HEK293 (cell line): ENCODE measurements around the gene KIAA0513.
A peak's percentile ranks its signal among the peaks of the same experiment; 100 is the strongest.

ENCODE experiments used
- CTCF ChIA-PET: fragments of 350-600 bp; formaldehyde crosslinking; extraction: SDS; loops from one replicate; lab custom pipeline; 2021; ENCODE audit warnings: antibody characterized with exemption; lab: Yijun Ruan, JAX
- POLR2A ChIA-PET: fragments of 300-600 bp; formaldehyde crosslinking; extraction: SDS; loops from one replicate; lab custom pipeline; 2020; ENCODE audit warnings: antibody characterized with exemption, inconsistent platforms; lab: Yijun Ruan, JAX
- H3K27ac ChIP-seq: fragments of 200-500 bp; sonication (Bioruptor generic); 2 replicates; pipeline ENCODE4 v1.5.1; 2014; ENCODE audit warnings: low read depth, low read length, control low read depth, inconsistent platforms; ENCODE audit errors: extremely low read depth
- H3K36me3 ChIP-seq, 2 experiments: fragments of 200-500 bp in 1 of 2; sonication (Bioruptor generic) in 1 of 2; 1 replicate in 1 of 2; 2 replicates in 1 of 2; pipeline ENCODE4 v1.5.1; 2014 to 2017; ENCODE audit warnings: inconsistent platforms in 2 of 2, low read length in 2 of 2; ENCODE audit not compliant: control insufficient read depth in 2 of 2, insufficient read depth in 1 of 2
- H3K4me1 ChIP-seq: fragments of 200-500 bp; sonication (Bioruptor generic); 2 replicates; pipeline ENCODE4 v1.5.1; 2014; ENCODE audit warnings: mild to moderate bottlenecking, low read length, inconsistent platforms; ENCODE audit not compliant: control insufficient read depth, insufficient read depth
- H3K4me3 ChIP-seq: 2 replicates; pipeline ENCODE4 v1.5.1; 2011; ENCODE audit warnings: low read depth, mild to moderate bottlenecking, control low read depth, low read length, moderate library complexity
- H3K9me3 ChIP-seq: fragments of 200-500 bp; sonication (Bioruptor generic); 2 replicates; pipeline ENCODE4 v1.5.1; 2014; ENCODE audit warnings: low read depth, low read length, inconsistent platforms; ENCODE audit not compliant: control insufficient read depth, insufficient read depth
- ELK4 ChIP-seq: IDR thresholded peaks from 2 replicates; pipeline ENCODE4 v1.6.1; 2011; ENCODE audit warnings: mild to moderate bottlenecking, low read depth, low read length, borderline replicate concordance
- GLIS1 ChIP-seq: fragments of 450-650 bp; formaldehyde crosslinking; IDR thresholded peaks from 2 replicates; pipeline ENCODE4 v1.5.1; 2016; ENCODE audit warnings: missing biosample characterization, missing genetic modification characterization
- KLF1 ChIP-seq: fragments of 450-650 bp; formaldehyde crosslinking; IDR thresholded peaks from 2 replicates; pipeline ENCODE4 v1.5.1; 2016; ENCODE audit warnings: missing biosample characterization, missing genetic modification characterization
- OVOL3 ChIP-seq: fragments of 450-650 bp; formaldehyde crosslinking; IDR thresholded peaks from 2 replicates; pipeline ENCODE4 v1.5.1; 2016; ENCODE audit warnings: missing biosample characterization, missing genetic modification characterization
- PRDM1 ChIP-seq: fragments of 450-650 bp; formaldehyde crosslinking; IDR thresholded peaks from 2 replicates; pipeline ENCODE4; 2016; ENCODE audit warnings: missing biosample characterization, missing genetic modification characterization
- WT1 ChIP-seq: fragments of 450-650 bp; formaldehyde crosslinking; IDR thresholded peaks from 2 replicates; pipeline ENCODE4 v1.5.1; 2016; ENCODE audit warnings: missing biosample characterization, missing genetic modification characterization
- ZNF138 ChIP-seq: fragments of 450-650 bp; formaldehyde crosslinking; IDR thresholded peaks from 2 replicates; pipeline ENCODE4 v1.5.1; 2016; ENCODE audit warnings: missing biosample characterization, missing genetic modification characterization, borderline replicate concordance
- ZNF146 ChIP-seq: fragments of 450-650 bp; formaldehyde crosslinking; IDR thresholded peaks from 2 replicates; pipeline ENCODE4 v1.5.1; 2016; ENCODE audit warnings: missing biosample characterization, missing genetic modification characterization
- ZNF148 ChIP-seq: fragments of 450-650 bp; formaldehyde crosslinking; IDR thresholded peaks from 2 replicates; pipeline ENCODE4 v1.5.0; 2017; ENCODE audit warnings: missing biosample characterization, missing genetic modification characterization, borderline replicate concordance
- ZNF157 ChIP-seq: fragments of 450-650 bp; formaldehyde crosslinking; IDR thresholded peaks from 2 replicates; pipeline ENCODE4 v1.5.1; 2016; ENCODE audit warnings: missing biosample characterization, missing genetic modification characterization
- ZNF169 ChIP-seq: fragments of 450-650 bp; formaldehyde crosslinking; IDR thresholded peaks from 2 replicates; pipeline ENCODE4 v1.5.1; 2016; ENCODE audit warnings: missing biosample characterization, missing genetic modification characterization
- ZNF311 ChIP-seq: fragments of 450-650 bp; formaldehyde crosslinking; IDR thresholded peaks from 2 replicates; pipeline ENCODE4 v1.5.1; 2017; ENCODE audit warnings: missing biosample characterization, missing genetic modification characterization, borderline replicate concordance
- ZNF324 ChIP-seq: fragments of 450-650 bp; formaldehyde crosslinking; IDR thresholded peaks from 2 replicates; pipeline ENCODE4 v1.5.1; 2016; ENCODE audit warnings: missing biosample characterization, missing genetic modification characterization
- ZNF366 ChIP-seq: fragments of 450-650 bp; formaldehyde crosslinking; conservative IDR thresholded peaks from 2 replicates; pipeline ENCODE4 v1.5.1; 2016; ENCODE audit warnings: missing biosample characterization, missing genetic modification characterization
- ZNF623 ChIP-seq: fragments of 450-650 bp; formaldehyde crosslinking; IDR thresholded peaks from 2 replicates; pipeline ENCODE4 v1.5.1; 2016; ENCODE audit warnings: missing biosample characterization, missing genetic modification characterization
- ZNF645 ChIP-seq: fragments of 450-650 bp; formaldehyde crosslinking; IDR thresholded peaks from 2 replicates; pipeline ENCODE4; 2016; ENCODE audit warnings: missing biosample characterization, missing genetic modification characterization
- ZSCAN4 ChIP-seq: fragments of 450-650 bp; formaldehyde crosslinking; IDR thresholded peaks from 2 replicates; pipeline ENCODE4 v1.5.1; 2017; ENCODE audit warnings: missing biosample characterization, missing genetic modification characterization

Gene KIAA0513

GRCh38 chr16:85133290-85133599, 105.7 kb downstream of the KIAA0513 start (continued):
- TF ChIP-seq ZSCAN4 (tag by site-specific recombination) = no peak
- TF ChIP-seq ZNF324 (tag by site-specific recombination) = no peak
- no peak for TF ChIP-seq ZNF366
- no peak for TF ChIP-seq ZNF645
- TF ChIP-seq ZNF148 (tag by site-specific recombination) = no peak

- Histone ChIP-seq H3K4me3 (no peak overlapping the region), H3K36me3 (no peaks in the 10 kb centered on the region), H3K9me3 (no peaks in the 10 kb centered on the region), H3K27ac (no peak overlapping the region), H3K4me1 (no peaks in the 10 kb centered on the region)
- POLR2A ChIA-PET = interaction anchor here (0.6 kb wide), 1 partner anchor 221 kb away, joined by 3 read pairs; no protein-coding TSS in a partner anchor
- TF ChIP-seq ZNF623 = peak; percentile 97
- TF ChIP-seq OVOL3 = no peak
- CTCF ChIA-PET = no interaction called here
Measured at GRCh38 chr16:85134076-85134788, 106.6 kb downstream of the KIAA0513 start.

- Histone ChIP-seq H3K27ac (no peak overlapping the region), H3K4me3 (no peak overlapping the region), H3K4me1 (no peaks in the 10 kb centered on the region), H3K9me3 (no peaks in the 10 kb centered on the region), H3K36me3 (no peaks in the 10 kb centered on the region)
- POLR2A ChIA-PET = interaction anchor here (0.6 kb wide), 1 partner anchor 222 kb away, joined by 3 read pairs; no protein-coding TSS in a partner anchor
- peak; percentile 92 for TF ChIP-seq KLF1 (tag by site-specific recombination)
- TF ChIP-seq ZNF146 (tag by site-specific recombination) = no peak
- CTCF ChIA-PET = no interaction called here
Measured at GRCh38 chr16:85134789-85135142, 107.2 kb downstream of the KIAA0513 start.

- H3K36me3 ChIP-seq = no peaks in the 10 kb centered on the region
- no peaks in the 10 kb centered on the region for H3K4me1 ChIP-seq
- H3K27ac ChIP-seq = no peak overlapping the region
- POLR2A ChIA-PET = no interaction called here
- no peak for TF ChIP-seq WT1 (tag by site-specific recombination)
- TF ChIP-seq ZNF157 (tag by site-specific recombination) = no peak
- no peak for TF ChIP-seq ZNF169 (tag by site-specific recombination)
- TF ChIP-seq ZNF138 (tag by site-specific recombination) = no peak
- TF ChIP-seq PRDM1 (tag by site-specific recombination) = no peak
- TF ChIP-seq ZNF311 (tag by site-specific recombination) = no peak
- no peak for TF ChIP-seq GLIS1
- no peak for TF ChIP-seq ELK4
- no peaks in the 10 kb centered on the region for H3K9me3 ChIP-seq
- H3K4me3 ChIP-seq = no peak overlapping the region
- CTCF ChIA-PET = interaction anchor here (0.6 to 1.0 kb wide), 4 partner anchors 21 to 523 kb away, joined by 3 to 4 read pairs (median 4); no protein-coding TSS in a partner anchor
Measured at GRCh38 chr16:85136213-85136701, 108.7 kb downstream of the KIAA0513 start.
